Fibroblast of mammary gland (primary cell): Measurements from ENCODE around the gene PEAK3.

Experiments used
- DNase-seq: peaks from one replicate; pipeline ENCODE4 v3.0.0-alpha.2; 2010; ENCODE audit warnings: low read depth
- H3K4me3 ChIP-seq: 2 replicates; pipeline ENCODE4 v1.5.1; 2011; ENCODE audit warnings: low read depth, mild to moderate bottlenecking, low read length, moderate library complexity; ENCODE audit not compliant: control insufficient read depth
- CTCF ChIP-seq: conservative IDR thresholded peaks from 2 replicates; pipeline ENCODE4 v1.5.1; 2011; ENCODE audit warnings: low read depth, low read length, inconsistent platforms; ENCODE audit not compliant: control insufficient read depth, insufficient read depth

Gene PEAK3

GRCh38 chr19:2239173-2239572 lies 42.8 kb downstream of the PEAK3 start:
- DNase-seq: no peak
- peak overlapping the region; percentile 45 for H3K4me3 ChIP-seq
- TF ChIP-seq CTCF: no peak

GRCh38 chr19:2237869-2238153 lies 44.2 kb downstream of the PEAK3 start:
- peak overlapping the region; percentile 76 for H3K4me3 ChIP-seq
- no peak for TF ChIP-seq CTCF
- no peak for DNase-seq

DNA sequence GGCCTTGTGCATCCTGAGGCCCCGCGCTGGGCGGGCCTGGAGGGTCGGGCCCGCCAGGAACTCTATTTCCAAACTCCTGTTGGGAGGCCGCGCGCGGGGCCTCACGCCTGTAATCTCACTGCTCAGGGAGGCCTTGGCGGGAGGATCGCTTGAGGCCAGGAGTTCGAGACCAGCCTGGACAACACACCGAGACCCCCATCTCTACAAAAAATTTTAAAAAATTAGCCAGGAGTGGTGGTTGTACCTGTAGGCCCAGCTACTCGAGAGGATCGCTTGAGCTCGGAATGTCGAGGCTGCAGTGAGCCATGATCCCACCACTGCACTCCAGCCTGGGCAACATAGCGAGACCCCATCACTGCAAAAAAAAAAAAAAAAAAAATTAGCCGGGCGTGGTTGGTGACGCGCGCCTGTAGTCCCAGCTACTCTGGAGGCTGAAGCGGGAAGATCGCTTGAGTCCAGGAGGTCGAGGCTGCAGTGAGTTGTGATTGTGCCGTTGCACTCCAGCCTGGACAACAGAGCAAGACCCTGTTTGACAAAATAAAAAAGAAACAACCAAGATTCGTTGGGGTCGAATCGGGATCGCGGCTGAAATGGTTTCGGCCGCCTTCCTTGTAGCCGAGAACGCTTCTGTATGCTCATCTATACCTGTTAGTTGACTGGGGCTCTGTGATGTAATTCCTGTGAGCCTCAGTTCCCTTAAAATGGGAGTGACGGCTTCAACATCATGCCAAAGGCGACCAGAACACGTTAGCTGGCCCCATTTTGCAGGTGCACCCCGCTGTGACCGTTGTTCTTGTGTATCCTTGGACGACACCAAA lies 44.7 kb downstream of the PEAK3 start:
- H3K4me3 ChIP-seq: peak overlapping the region; percentile 76
- no peak for DNase-seq
- no peak for TF ChIP-seq CTCF

DNA sequence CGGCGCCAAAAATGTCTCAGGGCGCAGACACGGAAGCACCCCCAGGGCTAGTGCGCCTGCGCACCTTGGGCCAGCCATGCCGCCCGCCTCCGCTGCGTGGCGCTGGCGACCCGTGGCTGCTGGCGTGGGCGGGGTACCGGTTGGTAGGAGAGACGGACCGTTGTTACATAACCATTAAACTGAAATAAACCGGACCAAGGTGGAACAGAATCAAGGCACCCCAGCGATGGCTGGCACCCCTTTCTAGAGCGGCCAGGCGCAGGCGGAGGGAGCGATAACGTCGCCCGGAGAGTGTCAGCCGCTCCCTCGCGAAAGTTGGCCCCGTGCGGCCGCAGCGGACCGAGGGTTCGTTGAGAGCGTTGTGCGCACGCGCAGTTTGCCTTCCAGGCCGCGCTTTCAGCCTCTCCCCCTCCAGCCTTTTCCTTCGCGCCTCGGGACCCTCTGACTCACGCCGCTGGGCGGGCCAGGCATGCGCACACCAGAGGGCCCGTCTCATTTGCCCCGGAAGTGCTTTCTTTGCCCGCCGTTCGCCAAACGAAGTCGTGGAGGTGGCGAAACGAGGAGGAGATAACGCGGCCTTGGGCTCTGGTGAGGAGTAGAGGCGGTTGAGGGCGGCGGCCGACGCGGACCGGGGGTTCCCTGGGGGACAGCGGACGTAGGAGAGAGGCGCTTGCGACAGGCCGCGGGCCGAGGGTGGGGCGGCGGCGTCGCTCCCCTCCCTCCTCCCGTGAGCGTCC lies 45.5 kb downstream of the PEAK3 start, which contains the start of the genes PLEKHJ1 and SF3A2:
Gene PLEKHJ1, minus strand, starts transcription at position 16 of the 737 bp plus-strand sequence. CDS start 81 bp downstream, outside the sequence.
Gene SF3A2, plus strand, starts transcription at position 511 of the 737 bp plus-strand sequence. CDS start 6,595 bp downstream, outside the sequence.
- H3K4me3 ChIP-seq: peak within 1 kb of the TSS; percentile 76
- peak; percentile 67 for TF ChIP-seq CTCF
- DNase-seq: peak; percentile 97

DNA sequence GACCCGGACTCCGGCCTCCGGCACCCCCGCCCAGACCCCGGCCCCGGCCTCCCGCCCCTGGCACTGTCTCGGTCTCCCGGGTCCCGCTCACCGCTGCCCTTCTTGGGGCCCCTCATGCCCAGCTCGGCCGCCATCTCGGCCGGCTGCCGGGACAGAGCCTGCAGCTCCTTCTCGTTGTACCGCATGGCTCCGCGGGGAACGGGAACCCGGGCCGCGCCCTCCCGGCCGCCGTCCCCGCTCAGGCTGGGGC lies 46.0 kb downstream of the PEAK3 start:
- H3K4me3 ChIP-seq: peak overlapping the region; percentile 76
- DNase-seq: no peak
- TF ChIP-seq CTCF: no peak

GRCh38 chr19:2235381-2236063 lies 46.5 kb downstream of the PEAK3 start:
- DNase-seq: no peak
- TF ChIP-seq CTCF: no peak
- H3K4me3 ChIP-seq: peak overlapping the region; percentile 76
